Liver (tissue), 3 donors: ENCODE data around the gene PCSK1.
"Not testable (repeated sequence)": the region's sequence is repeated elsewhere in the genome, so short reads cannot be mapped to it uniquely, and the experiment has no call there.

Experiments
- SP1 ChIP-seq: IDR thresholded peaks from 2 replicates; pipeline ENCODE4 v1.6.1; 2018; ENCODE audit warnings: antibody characterized with exemption, mild to moderate bottlenecking
- TF ChIP-seq, protein P1 (sequence below): fragments of 150-350 bp; IDR thresholded peaks from 2 replicates; pipeline ENCODE4 v1.5.1; 2017; ENCODE audit warnings: improper control_type of control experiment, low read depth, low read length; ENCODE audit not compliant: missing input control
- TF ChIP-seq, protein P2 (sequence below): IDR thresholded peaks from 2 replicates; pipeline ENCODE4 v1.6.1; 2016; ENCODE audit warnings: antibody characterized with exemption
- donor health status: healthy.
- donor health status: healthy.

DNA sequence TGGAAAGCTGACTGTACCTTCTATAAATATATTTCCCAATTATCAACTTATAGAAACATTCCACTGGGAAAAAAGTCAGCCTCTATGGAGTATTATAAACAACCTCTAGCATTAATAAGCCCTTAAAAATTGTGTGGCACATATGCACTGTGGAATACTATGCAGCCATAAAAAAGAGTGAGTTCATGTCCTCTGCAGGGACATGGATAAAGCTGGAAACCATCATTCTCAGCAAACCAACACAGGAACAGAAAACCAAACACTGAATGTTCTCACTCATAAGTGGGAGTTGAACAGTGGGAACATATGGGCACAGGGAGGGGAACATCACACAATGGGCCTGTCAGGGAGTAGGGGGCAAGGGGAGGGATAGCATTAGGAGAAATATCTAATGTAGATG is 37.8 kb downstream of the PCSK1 start:
- TF ChIP-seq, protein P1, sequence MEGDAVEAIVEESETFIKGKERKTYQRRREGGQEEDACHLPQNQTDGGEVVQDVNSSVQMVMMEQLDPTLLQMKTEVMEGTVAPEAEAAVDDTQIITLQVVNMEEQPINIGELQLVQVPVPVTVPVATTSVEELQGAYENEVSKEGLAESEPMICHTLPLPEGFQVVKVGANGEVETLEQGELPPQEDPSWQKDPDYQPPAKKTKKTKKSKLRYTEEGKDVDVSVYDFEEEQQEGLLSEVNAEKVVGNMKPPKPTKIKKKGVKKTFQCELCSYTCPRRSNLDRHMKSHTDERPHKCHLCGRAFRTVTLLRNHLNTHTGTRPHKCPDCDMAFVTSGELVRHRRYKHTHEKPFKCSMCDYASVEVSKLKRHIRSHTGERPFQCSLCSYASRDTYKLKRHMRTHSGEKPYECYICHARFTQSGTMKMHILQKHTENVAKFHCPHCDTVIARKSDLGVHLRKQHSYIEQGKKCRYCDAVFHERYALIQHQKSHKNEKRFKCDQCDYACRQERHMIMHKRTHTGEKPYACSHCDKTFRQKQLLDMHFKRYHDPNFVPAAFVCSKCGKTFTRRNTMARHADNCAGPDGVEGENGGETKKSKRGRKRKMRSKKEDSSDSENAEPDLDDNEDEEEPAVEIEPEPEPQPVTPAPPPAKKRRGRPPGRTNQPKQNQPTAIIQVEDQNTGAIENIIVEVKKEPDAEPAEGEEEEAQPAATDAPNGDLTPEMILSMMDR: not testable (repeated sequence)
- TF ChIP-seq, protein P2, sequence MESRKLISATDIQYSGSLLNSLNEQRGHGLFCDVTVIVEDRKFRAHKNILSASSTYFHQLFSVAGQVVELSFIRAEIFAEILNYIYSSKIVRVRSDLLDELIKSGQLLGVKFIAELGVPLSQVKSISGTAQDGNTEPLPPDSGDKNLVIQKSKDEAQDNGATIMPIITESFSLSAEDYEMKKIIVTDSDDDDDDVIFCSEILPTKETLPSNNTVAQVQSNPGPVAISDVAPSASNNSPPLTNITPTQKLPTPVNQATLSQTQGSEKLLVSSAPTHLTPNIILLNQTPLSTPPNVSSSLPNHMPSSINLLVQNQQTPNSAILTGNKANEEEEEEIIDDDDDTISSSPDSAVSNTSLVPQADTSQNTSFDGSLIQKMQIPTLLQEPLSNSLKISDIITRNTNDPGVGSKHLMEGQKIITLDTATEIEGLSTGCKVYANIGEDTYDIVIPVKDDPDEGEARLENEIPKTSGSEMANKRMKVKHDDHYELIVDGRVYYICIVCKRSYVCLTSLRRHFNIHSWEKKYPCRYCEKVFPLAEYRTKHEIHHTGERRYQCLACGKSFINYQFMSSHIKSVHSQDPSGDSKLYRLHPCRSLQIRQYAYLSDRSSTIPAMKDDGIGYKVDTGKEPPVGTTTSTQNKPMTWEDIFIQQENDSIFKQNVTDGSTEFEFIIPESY: not testable (repeated sequence)
- TF ChIP-seq SP1: not testable (repeated sequence)
